Endothelial cell of umbilical vein (primary cell): ENCODE measurements around the gene CAMKMT. TPM values are rescaled to one million over a fixed set of nuclear protein-coding genes. Genes with fewer than 3 reads are reported as not detected.

Experiments
- BruUV-seq: library from RNA; stranded (reverse); fragments of 400-500 nt; replicated peaks from 2 replicates; lab custom pipeline; 2021; lab: Mats Ljungman, UMichigan
- CTCF ChIA-PET: fragments of 300-600, 350-600 bp; sonication (Branson Sonifier 250); formaldehyde crosslinking; loops from one replicate; lab custom pipeline; 2021; ENCODE audit warnings: antibody characterized with exemption, inconsistent platforms; lab: Charles Lee
- POLR2A ChIA-PET: fragments of 300-600, 350-600 bp; sonication (Branson Sonifier 250); formaldehyde crosslinking; loops from one replicate; lab custom pipeline; 2021; ENCODE audit warnings: antibody characterized with exemption, inconsistent platforms; lab: Charles Lee
- DNase-seq: peaks from one replicate; pipeline ENCODE4 v3.0.0-alpha.2; 2011; ENCODE audit warnings: low read depth, low spot score
- FAIRE-seq: peaks from 2 replicates; lab custom pipeline; 2011; peaks lifted over from hg19 to GRCh38; lab: Jason Lieb, UNC
- H2AFZ ChIP-seq: 2 replicates; pipeline ENCODE4 v1.6.0; 2012; ENCODE audit warnings: low read depth, low read length, control low read depth, inconsistent platforms
- H3K27ac ChIP-seq: 2 replicates; pipeline ENCODE4 v1.5.1; 2011; ENCODE audit warnings: low read depth, mild to moderate bottlenecking, control low read depth, low read length, moderate library complexity; ENCODE audit not compliant: insufficient read depth
- H3K27me3 ChIP-seq, 2 experiments: 2 replicates each; pipeline versions ENCODE4 v1.6.0 to v1.6.1; 2011; ENCODE audit warnings: low read length in 2 of 2, mixed read lengths in 1 of 2; ENCODE audit not compliant: control insufficient read depth in 2 of 2, insufficient read depth in 2 of 2
- H3K36me3 ChIP-seq, 2 experiments: 2 replicates in 1 of 2; 3 replicates in 1 of 2; pipeline ENCODE4 v1.5.1; 2011; ENCODE audit warnings: low read length in 2 of 2, mild to moderate bottlenecking in 1 of 2, moderate library complexity in 1 of 2; ENCODE audit not compliant: control insufficient read depth in 2 of 2, insufficient read depth in 2 of 2; ENCODE audit errors: extremely low read depth in 1 of 2
- H3K4me1 ChIP-seq: 3 replicates; pipeline ENCODE4 v1.5.1; 2011; ENCODE audit warnings: mild to moderate bottlenecking, low read length; ENCODE audit not compliant: control insufficient read depth, insufficient read depth; ENCODE audit errors: extremely low read depth
- H3K4me2 ChIP-seq: 2 replicates; pipeline ENCODE4 v1.6.1; 2011; ENCODE audit warnings: low read length, control low read depth, mixed read lengths; ENCODE audit not compliant: insufficient read depth
- H3K4me3 ChIP-seq, 3 experiments: fragments of 200-600 bp in 1 of 3; sonication (generic), shearing (Covaris generic) in 1 of 3; replicated peaks in 1 of 3; 2 replicates each; pipeline ENCODE4 v1.5.1; 2011 to 2016; ENCODE audit warnings: control low read depth in 3 of 3, low read length in 3 of 3, mild to moderate bottlenecking in 2 of 3, inconsistent platforms in 1 of 3, low read depth in 1 of 3, moderate library complexity in 1 of 3; ENCODE audit not compliant: insufficient read depth in 1 of 3
- H3K79me2 ChIP-seq: 2 replicates; pipeline ENCODE4 v1.6.0; 2012; ENCODE audit warnings: low read length, inconsistent platforms; ENCODE audit not compliant: control insufficient read depth, insufficient read depth
- H3K9ac ChIP-seq: replicated peaks from 2 replicates; pipeline ENCODE3; 2011; ENCODE audit warnings: low read length, control low read depth; ENCODE audit not compliant: insufficient read depth; ENCODE audit errors: extremely low read depth
- H3K9me1 ChIP-seq: replicated peaks from 3 replicates; pipeline ENCODE4 v1.6.0; 2011; ENCODE audit warnings: mild to moderate bottlenecking, low read length; ENCODE audit not compliant: control insufficient read depth, insufficient read depth; ENCODE audit errors: extremely low read depth
- H3K9me3 ChIP-seq: replicated peaks from 2 replicates; pipeline ENCODE4 v1.5.1; 2012; ENCODE audit warnings: low read length, inconsistent platforms; ENCODE audit not compliant: control insufficient read depth, insufficient read depth
- H4K20me1 ChIP-seq: replicated peaks from 2 replicates; pipeline ENCODE3; 2011; ENCODE audit warnings: mild to moderate bottlenecking, low read length; ENCODE audit not compliant: control insufficient read depth, insufficient read depth; ENCODE audit errors: extremely low read depth
- CTCF ChIP-seq, 2 donors: IDR thresholded peaks; 1 replicate in 1 of 2; 2 replicates in 1 of 2; pipeline ENCODE4 v1.5.1; 2011; ENCODE audit warnings: low read length in 2 of 2, mild to moderate bottlenecking in 2 of 2, moderate library complexity in 2 of 2, control low read depth in 1 of 2, inconsistent platforms in 1 of 2, low read depth in 1 of 2; ENCODE audit not compliant: insufficient read depth in 1 of 2; ENCODE audit errors: extremely low read depth in 1 of 2
- EZH2 ChIP-seq: IDR thresholded peaks from 2 replicates; pipeline ENCODE4 v1.6.1; 2012; ENCODE audit warnings: borderline replicate concordance, low read depth, mild to moderate bottlenecking, moderate library complexity, low read length, inconsistent platforms; ENCODE audit not compliant: severe bottlenecking
- FOS ChIP-seq: IDR thresholded peaks from 2 replicates; pipeline ENCODE4 v1.6.1; 2011; ENCODE audit warnings: mild to moderate bottlenecking, low read length, moderate library complexity, borderline replicate concordance; ENCODE audit not compliant: insufficient read depth
- GATA2 ChIP-seq: IDR thresholded peaks from 2 replicates; pipeline ENCODE4 v1.7.0; 2011; ENCODE audit warnings: low read depth, mild to moderate bottlenecking, moderate library complexity, mixed read lengths, low read length; ENCODE audit not compliant: insufficient read length, insufficient read depth
- JUN ChIP-seq: IDR thresholded peaks from 2 replicates; pipeline ENCODE4 v1.6.1; 2011; ENCODE audit warnings: borderline replicate concordance, low read depth; ENCODE audit not compliant: insufficient read length, insufficient read depth
- MYC ChIP-seq: IDR thresholded peaks from one replicate; pipeline ENCODE4 v1.6.1; 2011; ENCODE audit warnings: mild to moderate bottlenecking, low read depth, low read length
- POLR2A ChIP-seq: IDR thresholded peaks from 2 replicates; pipeline ENCODE4 v1.6.1; 2012; ENCODE audit warnings: low read depth, mild to moderate bottlenecking, control low read depth, low read length
- POLR2AphosphoS5 ChIP-seq: IDR thresholded peaks from 2 replicates; pipeline ENCODE4 v1.6.1; 2012; ENCODE audit warnings: low read depth, mild to moderate bottlenecking, control low read depth, low read length, moderate library complexity; ENCODE audit not compliant: insufficient read depth
- dilution Hi-C: fragments of 300-500 bp; cut with MboI; formaldehyde crosslinking; loops from one replicate; pipeline ENCODE4 v1.15.0; 2019; ENCODE audit warnings: low sequenced_read_pairs; ENCODE audit not compliant: extremely low pct_ligation_motif_present
- intact Hi-C: fragments of 100-400 bp; cut with micrococcal nuclease; formaldehyde crosslinking; loops from one replicate; pipeline ENCODE4 v1.10.0; 2022
- polyA plus RNA-seq, 4 experiments: library from polyadenylated mRNA; depleted of rRNA in 3 of 4; stranded (reverse) in 3 of 4; unstranded in 1 of 4; fragments of >200 nt; gene quantifications; 2 replicates each; pipeline versions ENCODE4 v1.2.1 to v1.2.3, GENCODE V29; 2011 to 2012; ENCODE audit warnings: missing spikeins in 1 of 4
- total RNA-seq: library from RNA; stranded (reverse); gene quantifications from 2 replicates; pipeline ENCODE4 v1.2.3, GENCODE V29; 2021
- TF ChIP-seq, protein P1 (sequence below): IDR thresholded peaks from 2 replicates; pipeline ENCODE4 v1.6.1; 2011; ENCODE audit not compliant: insufficient read depth, insufficient read length

CAMKMT gene
- total and polyA plus RNA-seq, 2 donors (not counting 3 experiments of a cell fraction or from before 2014, with no cell fraction given), result 4.1 to 10.7 TPM

- Histone ChIP-seq H4K20me1 (no peaks in the 10 kb centered on the region), H2AFZ (no peak overlapping the region), H3K4me2 (no peak overlapping the region), H3K9me1 (no peaks in the 10 kb centered on the region), H3K27ac (no peak overlapping the region), H3K36me3 (no peaks in the 10 kb centered on the region), H3K27me3 (no peaks in the 10 kb centered on the region), H3K9me3 (no peaks in the 10 kb centered on the region), H3K4me3 (no peak overlapping the region), H3K9ac (no peak overlapping the region), H3K79me2 (no peaks in the 10 kb centered on the region), H3K4me1 (no peaks in the 10 kb centered on the region)
- no peak for FAIRE-seq
- TF ChIP-seq EZH2, result no peak
- TF ChIP-seq MYC, result no peak
- TF ChIP-seq FOS, result no peak
- no peak for TF ChIP-seq POLR2AphosphoS5
- TF ChIP-seq, protein P1, sequence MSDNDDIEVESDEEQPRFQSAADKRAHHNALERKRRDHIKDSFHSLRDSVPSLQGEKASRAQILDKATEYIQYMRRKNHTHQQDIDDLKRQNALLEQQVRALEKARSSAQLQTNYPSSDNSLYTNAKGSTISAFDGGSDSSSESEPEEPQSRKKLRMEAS, result no peak
- TF ChIP-seq JUN, result no peak
- no peak for TF ChIP-seq CTCF (IDR thresholded peaks at IDR 0.05; ENCODE audit: extremely low read depth in 1 of 2, insufficient read depth in 1 of 2, low read depth in 1 of 2, low read length in 2 of 2)
- TF ChIP-seq GATA2, result no peak
- TF ChIP-seq POLR2A, result no peak
- dilution Hi-C loops, result no loop called here
- no TSS peak for BruUV-seq
- intact Hi-C loops, result no loop called here
- ChIA-PET CTCF (no interaction called here), POLR2A (no interaction called here)
- no peak for DNase-seq
Measured at GRCh38 chr2:44573996-44574395, 212.2 kb downstream of the CAMKMT start.
